ENCODE results near the gene MGAT2.

DNA sequence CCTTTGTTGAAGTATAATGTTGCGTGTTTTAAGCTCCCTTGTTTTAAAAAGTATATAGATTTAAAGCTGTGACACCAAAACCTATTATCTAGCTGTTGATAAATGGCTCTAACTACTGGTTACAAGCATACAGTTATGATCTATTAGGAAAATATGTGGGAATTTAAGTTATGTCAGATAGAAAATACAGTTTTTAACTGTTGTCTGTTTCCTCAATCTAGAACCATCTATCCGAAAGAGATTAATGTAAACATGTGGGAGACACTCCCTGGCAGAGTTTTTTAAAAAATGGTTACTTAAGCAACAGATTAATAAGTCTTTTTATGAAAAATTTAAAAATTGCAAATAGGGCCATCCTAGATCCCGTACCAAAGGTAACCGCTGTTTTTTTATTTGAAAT, 8.3 kb upstream of the MGAT2 start:
- TF ChIP-seq, protein P1, sequence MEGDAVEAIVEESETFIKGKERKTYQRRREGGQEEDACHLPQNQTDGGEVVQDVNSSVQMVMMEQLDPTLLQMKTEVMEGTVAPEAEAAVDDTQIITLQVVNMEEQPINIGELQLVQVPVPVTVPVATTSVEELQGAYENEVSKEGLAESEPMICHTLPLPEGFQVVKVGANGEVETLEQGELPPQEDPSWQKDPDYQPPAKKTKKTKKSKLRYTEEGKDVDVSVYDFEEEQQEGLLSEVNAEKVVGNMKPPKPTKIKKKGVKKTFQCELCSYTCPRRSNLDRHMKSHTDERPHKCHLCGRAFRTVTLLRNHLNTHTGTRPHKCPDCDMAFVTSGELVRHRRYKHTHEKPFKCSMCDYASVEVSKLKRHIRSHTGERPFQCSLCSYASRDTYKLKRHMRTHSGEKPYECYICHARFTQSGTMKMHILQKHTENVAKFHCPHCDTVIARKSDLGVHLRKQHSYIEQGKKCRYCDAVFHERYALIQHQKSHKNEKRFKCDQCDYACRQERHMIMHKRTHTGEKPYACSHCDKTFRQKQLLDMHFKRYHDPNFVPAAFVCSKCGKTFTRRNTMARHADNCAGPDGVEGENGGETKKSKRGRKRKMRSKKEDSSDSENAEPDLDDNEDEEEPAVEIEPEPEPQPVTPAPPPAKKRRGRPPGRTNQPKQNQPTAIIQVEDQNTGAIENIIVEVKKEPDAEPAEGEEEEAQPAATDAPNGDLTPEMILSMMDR (conservative IDR thresholded peaks at IDR 0.05), result no peak
- TF ChIP-seq ZFX (IDR thresholded peaks at IDR 0.05), result no peak
